ENCODE data around the gene PPP2R5C.

The PPP2R5C gene

GRCh38 chr14:101937926-101938767 is 176.6 kb downstream of the PPP2R5C start:
- ChIA-PET CTCF (no interaction called here), POLR2A (ENCODE audit: low non-redundant PET) (no interaction called here)
- TF ChIP-seq CTCF (conservative IDR thresholded peaks at IDR 0.05; ENCODE audit: low read depth) = no peak
- no peak for DNase-seq (ENCODE audit: low spot score)
- no peak overlapping the region for H3K27ac ChIP-seq

GRCh38 chr14:101939646-101940170 is 178.2 kb downstream of the PPP2R5C start:
- CTCF ChIA-PET = no interaction called here
- POLR2A ChIA-PET (ENCODE audit: low non-redundant PET) = no interaction called here
- no peak for TF ChIP-seq CTCF (conservative IDR thresholded peaks at IDR 0.05; ENCODE audit: low read depth)
- H3K27ac ChIP-seq = no peak overlapping the region
- DNase-seq (ENCODE audit: low spot score) = no peak

GRCh38 chr14:101944451-101944850 is 182.9 kb downstream of the PPP2R5C start:
- TF ChIP-seq CTCF (conservative IDR thresholded peaks at IDR 0.05; ENCODE audit: low read depth) = no peak
- ChIA-PET POLR2A (ENCODE audit: low non-redundant PET) (no interaction called here), CTCF (interaction anchor here (0.6 kb wide), 2 partner anchors 10 to 564 kb away, joined by 3 to 4 read pairs; no protein-coding TSS in a partner anchor)
- DNase-seq (ENCODE audit: low spot score) = no peak
- no peak overlapping the region for H3K27ac ChIP-seq

GRCh38 chr14:101945171-101945570 is 183.7 kb downstream of the PPP2R5C start:
- ChIA-PET CTCF (interaction anchor here (0.6 kb wide), 1 partner anchor 563 kb away, joined by 3 read pairs; no protein-coding TSS in a partner anchor), POLR2A (ENCODE audit: low non-redundant PET) (no interaction called here)
- no peak for DNase-seq (ENCODE audit: low spot score)

GRCh38 chr14:101947577-101947903 is 186.0 kb downstream of the PPP2R5C start:
- CTCF ChIA-PET = no interaction called here
- DNase-seq (ENCODE audit: low spot score) = no peak
- peak overlapping the region; percentile 89 for H3K27ac ChIP-seq
- POLR2A ChIA-PET (ENCODE audit: low non-redundant PET) = interaction anchor here (1.4 kb wide), 1 partner anchor 18 kb away, joined by 5 read pairs; no protein-coding TSS in a partner anchor
- TF ChIP-seq CTCF (conservative IDR thresholded peaks at IDR 0.05; ENCODE audit: low read depth) = no peak

More at GRCh38 chr14:101945171-101945570, 183.7 kb downstream of the PPP2R5C start:
- no peak overlapping the region for H3K27ac ChIP-seq
- no peak for TF ChIP-seq CTCF (conservative IDR thresholded peaks at IDR 0.05; ENCODE audit: low read depth)

- POLR2A ChIA-PET (ENCODE audit: low non-redundant PET) = interaction anchor here (0.6 to 1.4 kb wide), 2 partner anchors 17 to 138 kb away, joined by 5 to 6 read pairs; no protein-coding TSS in a partner anchor
- H3K27ac ChIP-seq = peak overlapping the region; percentile 89
- TF ChIP-seq CTCF (conservative IDR thresholded peaks at IDR 0.05; ENCODE audit: low read depth) = no peak
- CTCF ChIA-PET = interaction anchor here (0.5 to 1.2 kb wide), 6 partner anchors 12 to 502 kb away, joined by 3 to 5 read pairs (median 3); no protein-coding TSS in a partner anchor
- DNase-seq (ENCODE audit: low spot score) = peak; percentile 99
These were observed 186.6 kb downstream of the PPP2R5C start for GRCh38 chr14:101947904-101948665.
